HepG2 (cell line): ENCODE data around the gene PLD3. TPM values are rescaled to one million over a fixed set of nuclear protein-coding genes. Genes with fewer than 3 reads are reported as not detected.

Experiments used
- AKNA ChIP-seq: sonication (generic); formaldehyde crosslinking; IDR thresholded peaks from 2 replicates; pipeline ENCODE4 v1.4.0; 2020; ENCODE audit warnings: missing genetic modification reagents, borderline replicate concordance
- KLF16 ChIP-seq, 2 experiments: sonication (generic) in 1 of 2; formaldehyde crosslinking in 1 of 2; IDR thresholded peaks; 2 replicates each; pipeline versions ENCODE4 v1.6.1 to v1.8.0; 2016 to 2023; ENCODE audit warnings: missing genetic modification reagents in 2 of 2, missing compliant biosample characterization in 1 of 2
- MYNN ChIP-seq: sonication (generic); formaldehyde crosslinking; IDR thresholded peaks from 2 replicates; pipeline ENCODE4 v1.4.0; 2020; ENCODE audit warnings: mild to moderate bottlenecking, low read depth, missing genetic modification reagents
- SRF ChIP-seq: IDR thresholded peaks from 2 replicates; pipeline ENCODE4 v1.6.1; 2011; ENCODE audit warnings: mild to moderate bottlenecking, low read depth, low read length, moderate library complexity
- TBL1XR1 ChIP-seq: fragments of 150-350 bp; IDR thresholded peaks from 2 replicates; pipeline ENCODE4 v1.6.1; 2014; ENCODE audit warnings: borderline replicate concordance, low read length; ENCODE audit not compliant: partially characterized antibody
- TIGD3 ChIP-seq: sonication (generic); formaldehyde crosslinking; IDR thresholded peaks from 2 replicates; pipeline ENCODE4 v1.5.1; 2020; ENCODE audit warnings: mild to moderate bottlenecking, missing genetic modification reagents, borderline replicate concordance
- ZBTB25 ChIP-seq: IDR thresholded peaks from 2 replicates; pipeline ENCODE4 v1.6.1; 2018; ENCODE audit warnings: missing genetic modification reagents
- ZNF142 ChIP-seq: sonication (generic); formaldehyde crosslinking; IDR thresholded peaks from 2 replicates; pipeline ENCODE4 v1.4.0; 2020; ENCODE audit warnings: missing genetic modification reagents
- ZNF512 ChIP-seq: sonication (generic); formaldehyde crosslinking; IDR thresholded peaks from 2 replicates; pipeline ENCODE4 v1.4.0; 2020; ENCODE audit warnings: mild to moderate bottlenecking, missing genetic modification reagents
- ZNF670 ChIP-seq: sonication (generic); formaldehyde crosslinking; IDR thresholded peaks from 2 replicates; pipeline ENCODE4 v1.8.0; 2022; ENCODE audit warnings: mild to moderate bottlenecking, missing genetic modification reagents, borderline replicate concordance
- polyA plus RNA-seq, 8 experiments: library from polyadenylated mRNA; depleted of rRNA in 3 of 8; stranded (reverse) in 7 of 8; unstranded in 1 of 8; fragments of >200 nt; fragmentation: Illumina TruSeq in 4 of 8; extraction: Trizol in 4 of 8; gene quantifications; 2 replicates each; pipeline versions ENCODE4 v1.2.1 to v1.2.3, GENCODE V29; 2011 to 2016; ENCODE audit warnings: low read depth in 4 of 8, missing spikeins in 1 of 8, mixed read lengths in 1 of 8; ENCODE audit not compliant: insufficient read depth in 1 of 8
- total RNA-seq, 5 experiments: library from RNA; depleted of rRNA; stranded (reverse); fragments of >200 nt; fragmentation: Illumina TruSeq; extraction: Trizol; gene quantifications; 2 replicates each; pipeline ENCODE4 v1.2.3, GENCODE V29; 2016; ENCODE audit warnings: low read depth in 1 of 5

The PLD3 gene
- total and polyA plus RNA-seq, 2 of the 13 experiments (the other 11 are each of a cell fraction or from before 2014, with no cell fraction given), result 45.7 to 164 TPM

GRCh38 chr19:40420766-40421765 is 72.6 kb downstream of the PLD3 start (continued):
- TF ChIP-seq ZNF512 (CRISPR knock-in tag) (no peak), TIGD3 (CRISPR knock-in tag) (no peak), MYNN (CRISPR knock-in tag) (no peak), TBL1XR1 (peak; percentile 46), ZBTB25 (peak; percentile 28; the same call in 1 of the 2 replicates), AKNA (CRISPR knock-in tag) (no peak; the same call in 1 of the 2 replicates), ZNF142 (CRISPR knock-in tag) (no peak), ZNF670 (CRISPR knock-in tag) (peak; percentile 89), KLF16 (CRISPR knock-in tag; IDR thresholded peaks at IDR 0.05) (peak in 1 of 2 experiments; percentile 60; a peak in 1 of 4 replicates), SRF (peak; percentile 100)
